ENCODE measurements around the gene ELOVL2. TPM values are rescaled to one million over a fixed set of nuclear protein-coding genes. Genes with fewer than 3 reads are reported as not detected.

ELOVL2 gene
- total RNA-seq, 1 donor from 2014 or later, result 1.1 TPM

DNA sequence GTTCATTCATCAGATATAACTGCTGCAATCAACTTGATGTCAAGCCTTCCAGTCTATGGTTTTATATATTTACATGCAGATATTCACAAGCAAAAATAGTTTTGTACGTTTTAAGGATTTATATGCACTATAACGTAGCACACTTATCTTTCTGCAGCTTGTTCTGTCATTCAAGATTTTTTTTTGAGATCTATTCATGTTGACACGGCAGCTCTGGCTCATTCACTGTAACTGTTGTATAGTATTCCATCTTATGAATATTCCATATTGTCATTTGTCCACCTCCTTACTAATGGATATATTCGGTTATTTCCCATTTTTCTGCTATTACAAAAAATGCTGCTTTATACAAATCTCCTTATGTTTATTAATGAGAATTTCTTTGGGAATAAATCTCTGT is 13.2 kb downstream of the ELOVL2 start:
- ATAC-seq (ENCODE audit: poor library complexity) (no peak), DNase-seq (no peak)
- intact Hi-C loops (cut with DNase I), result no loop called here

DNA sequence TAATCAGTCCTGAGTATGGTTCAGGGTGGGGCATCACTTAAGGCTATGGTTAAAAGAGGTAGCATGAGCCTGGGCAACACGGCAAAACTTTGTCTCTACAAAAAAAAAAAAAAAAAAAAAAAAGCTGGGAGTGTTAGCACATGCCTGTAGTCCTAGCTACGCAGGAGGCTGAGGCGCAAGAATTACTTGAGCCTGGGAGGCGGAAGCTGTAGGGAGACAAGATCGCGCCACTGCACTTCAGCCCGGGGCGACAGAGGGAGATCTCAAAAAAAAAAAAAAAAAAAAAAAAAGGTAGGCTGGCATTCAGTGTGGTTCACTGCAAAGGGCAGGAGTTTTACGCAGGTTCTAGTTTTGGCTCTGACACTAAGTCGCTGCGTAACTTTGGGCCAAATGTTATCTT is 15.1 kb downstream of the ELOVL2 start:
- intact Hi-C loops (cut with DNase I), result no loop called here
- no peak for DNase-seq
- ATAC-seq (ENCODE audit: poor library complexity), result no peak

DNA sequence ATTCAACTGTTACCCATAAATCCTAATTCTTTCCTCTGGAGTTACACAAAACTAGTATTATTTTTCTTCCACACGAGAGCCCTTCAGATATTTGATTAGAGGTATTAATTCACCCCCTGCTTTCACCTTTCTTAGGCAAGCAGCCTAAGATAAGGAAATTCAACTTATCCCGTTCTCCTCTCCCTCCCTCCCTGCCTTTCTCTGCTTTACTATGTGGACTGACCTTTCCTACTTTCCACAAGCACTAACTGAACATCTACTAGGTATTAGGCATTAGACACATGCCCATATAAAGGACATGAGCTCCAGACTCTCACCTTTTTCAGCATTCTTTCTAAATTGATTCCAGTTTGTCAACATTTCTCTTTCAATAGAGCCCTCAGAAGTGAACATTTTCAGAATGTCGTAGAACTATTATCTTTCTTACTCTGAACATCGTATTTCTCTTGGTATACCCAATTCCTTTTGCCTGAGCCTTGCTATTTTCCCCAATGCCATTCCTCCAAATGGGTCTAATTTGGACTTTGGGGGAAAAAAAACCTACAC is 16.5 kb downstream of the ELOVL2 start:
- ATAC-seq (ENCODE audit: poor library complexity) (no peak), DNase-seq (no peak)
- intact Hi-C loops (cut with DNase I), result no loop called here

DNA sequence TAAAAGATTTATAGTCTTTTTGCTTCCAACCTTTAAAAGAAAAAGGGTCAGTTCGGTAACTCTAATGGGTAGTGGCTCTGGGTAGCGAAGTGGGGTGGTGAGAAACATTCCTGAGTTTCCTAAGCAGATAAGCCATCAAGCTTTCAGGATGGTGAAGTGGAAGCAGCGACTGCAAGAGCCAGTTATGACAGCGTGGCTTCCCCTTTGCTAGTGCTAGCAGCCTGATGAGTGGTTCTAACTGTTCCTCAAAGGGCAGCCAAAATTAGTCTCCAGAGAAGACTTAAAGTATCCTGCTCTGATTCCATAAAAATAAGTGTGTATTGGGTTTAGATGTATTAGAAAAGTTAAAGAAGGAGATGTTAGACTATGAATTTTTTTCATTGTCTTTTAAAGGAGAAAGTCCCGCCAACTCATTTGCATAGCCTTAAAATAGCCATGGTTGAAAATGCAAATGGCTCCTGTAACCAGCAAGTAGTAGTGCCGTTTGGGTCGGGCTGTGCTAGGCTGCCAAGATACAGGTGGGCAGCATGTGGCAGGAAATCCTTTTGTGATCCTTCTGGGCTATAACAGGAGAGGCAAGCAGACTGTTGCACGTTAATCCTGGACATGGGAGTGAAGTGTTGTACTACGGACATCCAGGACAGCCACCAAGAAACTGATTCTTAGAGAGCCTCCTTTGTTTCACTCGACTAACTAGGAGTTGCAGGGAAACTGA is 18.0 kb downstream of the ELOVL2 start:
- peak; percentile 61 for ATAC-seq (ENCODE audit: poor library complexity)
- intact Hi-C loops (cut with DNase I), result no loop called here
- DNase-seq, result no peak

DNA sequence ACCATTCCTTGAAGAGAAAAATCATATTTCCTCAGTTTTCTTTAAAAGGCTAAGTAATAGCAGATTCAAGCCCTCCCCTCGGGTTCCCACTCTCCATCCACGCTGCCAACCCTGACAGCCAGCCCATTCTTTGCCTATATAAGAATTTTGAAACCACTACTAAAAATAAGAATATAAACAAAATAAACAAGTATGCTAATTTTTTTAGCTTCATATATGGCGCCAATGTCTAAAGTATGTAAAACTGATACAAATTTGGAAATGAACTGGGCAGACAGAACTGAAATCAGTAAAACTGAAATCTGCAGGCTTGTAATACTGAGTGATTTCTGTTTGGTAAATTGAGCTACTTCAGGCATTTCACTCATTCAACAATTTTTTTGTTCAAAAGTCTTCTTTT is 19.0 kb downstream of the ELOVL2 start:
- DNase-seq, result no peak
- ATAC-seq (ENCODE audit: poor library complexity), result no peak
- intact Hi-C loops (cut with DNase I), result no loop called here

DNA sequence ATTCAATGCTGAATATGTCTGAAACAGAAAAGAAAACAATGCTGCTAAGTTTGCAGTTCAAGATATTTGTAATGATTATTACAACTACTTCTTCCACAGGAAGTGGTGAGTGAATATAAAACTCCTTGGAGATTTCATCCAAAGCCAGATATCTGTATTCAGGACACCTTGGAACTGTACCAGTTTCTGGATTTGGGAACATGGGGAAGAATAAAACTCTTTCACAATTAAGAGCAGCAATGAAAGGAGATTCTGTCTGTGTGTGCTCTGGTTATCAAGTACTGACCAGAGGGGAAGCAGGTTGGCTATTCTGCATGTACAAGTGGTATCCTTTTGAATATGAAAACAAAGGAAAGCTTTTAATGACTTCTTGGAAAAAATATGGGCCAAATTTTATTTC is 21.1 kb downstream of the ELOVL2 start:
- intact Hi-C loops (cut with DNase I), result no loop called here
- no peak for DNase-seq
- ATAC-seq (ENCODE audit: poor library complexity), result peak; percentile 76

DNA sequence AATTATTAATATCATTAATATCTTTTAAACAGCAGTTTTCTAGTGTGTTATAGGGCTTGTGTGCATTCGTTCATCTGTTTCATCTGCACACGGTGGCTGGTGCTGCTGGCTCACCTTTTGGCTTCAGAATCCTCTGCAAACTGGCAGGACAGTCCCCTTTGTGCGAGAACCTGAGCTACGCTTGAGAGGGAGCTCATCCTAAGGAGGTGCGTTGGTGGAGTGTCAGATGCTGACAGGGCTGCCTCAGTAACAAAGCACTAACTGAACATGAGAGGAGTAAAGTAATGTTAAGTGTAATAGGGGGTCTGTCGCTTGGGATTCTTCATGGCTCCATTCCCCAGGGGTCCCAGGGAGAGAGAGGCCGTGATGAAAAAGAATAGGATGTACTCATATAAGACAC is 22.4 kb downstream of the ELOVL2 start:
- ATAC-seq (ENCODE audit: poor library complexity) (no peak), DNase-seq (no peak)
- intact Hi-C loops (cut with DNase I), result no loop called here

DNA sequence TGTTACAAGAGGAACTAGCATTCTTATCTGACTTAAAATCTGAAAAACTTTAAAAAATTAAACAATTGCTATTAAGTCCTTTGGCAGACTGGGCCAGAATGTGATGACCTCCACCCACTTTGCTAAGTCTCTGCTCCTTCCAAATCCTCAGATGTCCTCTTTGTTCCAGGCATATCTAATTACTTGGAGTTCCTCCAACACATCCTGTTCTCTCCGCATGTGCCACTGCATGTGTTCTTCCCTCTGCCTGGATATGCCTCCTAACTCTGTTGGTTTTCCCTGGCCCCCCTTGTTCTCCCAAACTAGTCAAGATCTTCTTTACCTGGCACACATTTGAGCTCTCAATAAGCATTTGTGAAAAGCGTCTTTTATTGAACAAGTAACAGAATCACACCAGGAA is 23.1 kb downstream of the ELOVL2 start:
- intact Hi-C loops (cut with DNase I), result no loop called here
- no peak for DNase-seq
- peak; percentile 55 for ATAC-seq (ENCODE audit: poor library complexity)

DNA sequence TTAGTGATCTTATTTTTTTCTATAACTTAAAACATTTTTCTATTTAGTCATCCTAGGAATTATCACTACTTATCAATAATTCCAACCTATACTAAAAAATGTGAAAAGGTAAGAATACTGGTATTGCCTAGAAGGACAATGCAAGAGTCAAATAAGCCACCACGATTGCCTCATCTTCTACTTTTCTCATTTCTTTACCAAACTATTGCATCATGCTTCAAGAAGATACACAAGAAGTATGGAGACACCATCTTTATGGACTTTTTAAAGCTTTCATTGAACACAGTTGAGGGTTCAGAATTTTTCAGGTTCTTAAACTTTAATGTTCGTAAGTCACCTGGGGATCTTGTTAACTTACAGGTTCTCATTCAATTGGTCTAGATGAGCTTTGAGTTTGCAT is 25.9 kb downstream of the ELOVL2 start:
- no peak for ATAC-seq (ENCODE audit: poor library complexity)
- DNase-seq, result no peak
- intact Hi-C loops (cut with DNase I), result no loop called here

DNA sequence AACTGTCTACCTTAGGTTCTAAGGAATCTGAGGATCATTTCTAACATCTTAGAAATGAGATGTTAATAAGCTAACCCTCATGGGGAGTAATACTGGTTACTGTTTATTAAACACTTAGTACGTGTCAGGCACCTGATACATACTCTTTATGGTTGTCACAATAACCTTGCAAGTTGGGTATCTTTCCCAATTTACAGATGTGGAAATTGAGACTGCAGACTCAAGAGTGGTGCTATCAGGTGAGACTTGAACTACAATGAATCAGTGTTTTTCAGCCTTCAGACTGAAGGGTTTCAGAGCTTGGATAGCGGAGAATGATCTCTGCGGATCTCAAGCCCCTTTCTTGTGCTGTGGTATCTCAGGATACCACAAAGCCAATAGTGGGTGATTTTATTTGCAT is 27.0 kb downstream of the ELOVL2 start:
- ATAC-seq (ENCODE audit: poor library complexity) (no peak), DNase-seq (no peak)
- intact Hi-C loops (cut with DNase I), result no loop called here

DNA sequence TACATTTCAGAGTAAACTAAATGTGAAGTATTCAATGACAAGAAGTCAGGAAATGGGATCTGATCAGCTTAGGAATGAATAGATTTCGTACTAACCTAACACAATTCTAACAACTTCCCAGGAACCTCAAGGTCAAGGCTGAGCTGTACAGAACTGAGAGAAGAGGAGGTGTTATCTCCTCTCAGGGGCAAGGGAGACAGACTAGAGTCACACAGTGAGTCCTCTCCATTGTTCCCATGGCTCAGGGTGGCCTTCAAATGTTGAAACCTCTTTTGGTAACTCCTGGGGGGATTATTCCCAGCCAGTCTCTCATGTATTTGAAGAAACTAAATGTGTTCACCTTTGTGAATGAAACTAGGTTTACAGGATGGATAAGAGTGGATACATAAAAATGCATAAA is 27.7 kb downstream of the ELOVL2 start:
- DNase-seq, result no peak
- no peak for ATAC-seq (ENCODE audit: poor library complexity)
- intact Hi-C loops (cut with DNase I), result no loop called here

DNA sequence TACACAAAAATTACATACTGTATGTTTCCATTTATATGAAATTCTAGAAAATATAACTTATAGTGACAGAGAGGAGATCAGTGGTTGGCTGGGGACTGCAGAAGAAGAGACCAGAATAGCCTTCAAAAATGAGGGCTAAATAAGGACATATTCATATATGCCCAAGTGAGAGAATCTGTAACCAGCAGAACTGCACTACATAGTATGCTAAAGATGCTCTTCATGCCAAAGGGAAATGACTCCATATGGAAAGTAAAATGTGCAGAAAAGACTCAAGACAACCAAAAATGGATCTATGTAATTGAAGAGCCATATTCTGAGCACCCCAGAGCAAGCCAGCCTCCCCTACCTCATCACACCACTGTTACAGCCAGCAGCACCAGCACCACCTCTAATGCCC is 29.0 kb downstream of the ELOVL2 start:
- ATAC-seq (ENCODE audit: poor library complexity) (no peak), DNase-seq (no peak)
- intact Hi-C loops (cut with DNase I), result no loop called here

DNA sequence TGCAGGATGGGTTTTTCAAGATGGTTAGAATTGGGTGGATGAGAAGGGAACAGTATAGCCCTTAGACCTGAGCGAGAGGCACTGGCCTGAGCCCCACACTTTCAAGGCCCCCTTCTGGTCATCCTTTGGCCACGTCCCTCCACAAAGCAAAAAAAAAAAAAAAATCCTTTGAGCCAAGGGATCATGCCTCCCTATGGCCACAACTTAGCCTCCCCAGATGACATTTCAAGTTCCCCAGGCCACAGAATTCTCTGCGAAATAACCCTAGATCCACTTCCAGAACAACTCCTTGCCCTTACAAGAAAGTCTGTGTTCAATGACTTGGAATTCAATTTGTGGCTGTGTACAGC is 30.4 kb downstream of the ELOVL2 start:
- intact Hi-C loops (cut with DNase I), result no loop called here
- DNase-seq, result no peak
- ATAC-seq (ENCODE audit: poor library complexity), result no peak

DNA sequence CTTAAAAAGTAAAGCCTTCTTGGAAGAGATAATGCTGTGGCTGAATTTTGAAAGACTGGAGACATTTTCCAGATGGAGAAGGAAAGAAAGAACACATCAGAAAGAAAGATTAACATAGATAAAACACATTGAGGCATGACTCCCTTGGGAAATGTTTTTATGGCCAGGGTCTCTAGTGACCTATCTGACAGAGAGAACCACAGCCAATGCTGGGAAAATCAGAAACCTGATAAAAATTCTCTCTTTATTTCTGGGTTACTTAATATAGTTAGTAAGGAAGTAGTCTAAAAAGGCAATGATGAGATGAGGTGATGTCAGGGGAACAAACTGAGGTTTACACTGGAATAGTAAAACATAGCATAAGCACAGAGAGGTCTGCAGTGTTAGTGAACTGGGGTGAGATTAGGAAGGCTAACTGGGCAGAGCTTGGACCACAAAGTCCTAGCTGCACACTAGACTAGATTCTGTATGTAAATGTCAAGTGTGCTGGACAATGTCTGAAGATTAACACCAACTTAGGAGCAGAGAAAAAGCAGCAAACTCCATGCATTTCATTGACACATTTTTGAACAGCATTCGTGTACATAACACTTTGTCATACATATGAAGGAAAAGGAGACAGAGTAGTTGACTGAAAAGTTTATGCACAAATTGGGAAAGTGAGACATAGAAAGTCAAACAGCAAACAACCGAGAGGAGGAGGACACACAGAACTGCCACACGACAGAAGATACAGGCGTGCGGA is 31.0 kb downstream of the ELOVL2 start:
- ATAC-seq (ENCODE audit: poor library complexity), result peak; percentile 34
- DNase-seq, result no peak
- intact Hi-C loops (cut with DNase I), result no loop called here

DNA sequence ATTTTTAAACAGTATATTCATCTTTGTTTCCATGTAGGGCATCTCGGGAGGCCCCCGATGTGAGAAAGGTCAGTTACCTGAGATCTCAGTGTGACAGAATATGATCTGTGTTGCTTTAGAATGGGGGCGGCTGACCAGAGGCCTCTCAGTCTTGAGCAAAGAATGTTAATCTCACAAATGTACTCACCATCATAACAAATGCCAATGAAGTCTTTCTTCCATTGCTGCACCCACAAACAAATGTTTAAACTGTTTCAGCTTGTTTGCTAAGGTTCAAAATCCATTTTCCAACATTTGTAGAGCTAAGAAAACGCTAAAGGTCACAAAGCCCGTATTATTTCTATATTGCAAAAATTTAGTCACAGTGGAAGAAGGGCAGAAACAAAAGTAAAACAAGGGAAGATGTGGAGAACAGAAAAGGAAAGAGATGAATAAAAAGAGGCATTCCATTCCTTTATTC is 31.8 kb downstream of the ELOVL2 start:
- intact Hi-C loops (cut with DNase I), result no loop called here
- ATAC-seq (ENCODE audit: poor library complexity), result no peak
- DNase-seq, result no peak

DNA sequence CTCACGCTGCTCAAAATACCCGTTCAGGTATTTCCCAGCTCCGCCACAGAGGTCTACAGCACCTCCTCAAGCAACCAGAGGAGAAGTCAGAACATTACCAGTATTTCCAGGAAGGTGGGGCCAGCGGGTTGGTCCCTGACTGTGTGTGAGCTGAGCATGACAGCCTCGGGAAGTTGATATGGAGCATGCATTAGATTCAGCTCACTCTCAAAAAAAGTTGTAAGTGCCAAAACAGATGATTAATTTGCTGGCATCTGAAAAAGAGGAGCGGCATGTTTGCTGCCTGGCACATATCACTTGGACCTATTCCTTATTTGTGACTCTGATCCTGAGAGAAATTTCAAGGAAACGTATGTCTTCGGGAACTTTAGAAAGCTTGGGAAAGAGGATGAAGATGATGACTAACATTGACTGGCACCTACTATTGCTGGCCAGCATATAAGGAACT is 32.3 kb downstream of the ELOVL2 start:
- intact Hi-C loops (cut with DNase I), result no loop called here
- no peak for DNase-seq
- peak; percentile 36 for ATAC-seq (ENCODE audit: poor library complexity)

DNA sequence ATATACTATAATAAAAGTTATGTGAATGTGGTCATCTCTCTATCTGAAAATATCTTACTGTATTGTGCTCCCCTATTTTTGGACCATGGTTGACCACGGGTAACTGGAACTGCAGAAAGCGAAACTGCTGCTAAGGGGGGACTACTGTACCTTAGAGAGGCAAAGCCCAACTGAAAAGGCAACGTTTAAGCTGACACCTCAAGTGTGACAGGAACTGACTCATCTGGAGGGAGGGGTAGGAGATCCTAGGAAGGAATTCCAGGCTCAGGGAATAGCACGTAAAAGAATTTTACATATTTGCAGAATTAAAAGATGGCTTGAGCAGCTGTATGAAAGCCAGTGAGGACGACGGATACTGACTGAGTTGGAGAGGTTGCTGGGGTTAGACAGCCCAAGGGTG is 34.8 kb downstream of the ELOVL2 start:
- ATAC-seq (ENCODE audit: poor library complexity) (no peak), DNase-seq (no peak)
- intact Hi-C loops (cut with DNase I), result no loop called here

DNA sequence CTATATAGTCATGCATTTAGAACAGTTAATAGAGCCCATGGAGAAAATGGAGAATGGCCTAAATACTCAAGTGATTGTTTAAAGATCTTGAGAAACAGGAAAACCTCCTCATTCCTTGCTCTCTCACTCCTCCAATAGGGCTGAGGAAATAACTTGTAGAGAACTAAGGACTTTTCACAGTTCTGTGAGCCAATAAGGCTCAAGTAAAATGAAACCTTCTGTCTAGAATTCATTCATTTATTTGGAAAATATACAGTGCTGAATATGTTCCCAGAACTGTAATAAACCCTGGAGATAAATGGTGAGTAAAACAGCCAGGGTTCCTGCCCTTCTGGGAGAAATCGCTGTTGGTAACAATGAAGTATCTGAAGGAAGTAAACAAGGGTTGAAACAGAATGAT is 35.3 kb downstream of the ELOVL2 start:
- ATAC-seq (ENCODE audit: poor library complexity) (peak; percentile 13), DNase-seq (no peak)
- intact Hi-C loops (cut with DNase I), result no loop called here

DNA sequence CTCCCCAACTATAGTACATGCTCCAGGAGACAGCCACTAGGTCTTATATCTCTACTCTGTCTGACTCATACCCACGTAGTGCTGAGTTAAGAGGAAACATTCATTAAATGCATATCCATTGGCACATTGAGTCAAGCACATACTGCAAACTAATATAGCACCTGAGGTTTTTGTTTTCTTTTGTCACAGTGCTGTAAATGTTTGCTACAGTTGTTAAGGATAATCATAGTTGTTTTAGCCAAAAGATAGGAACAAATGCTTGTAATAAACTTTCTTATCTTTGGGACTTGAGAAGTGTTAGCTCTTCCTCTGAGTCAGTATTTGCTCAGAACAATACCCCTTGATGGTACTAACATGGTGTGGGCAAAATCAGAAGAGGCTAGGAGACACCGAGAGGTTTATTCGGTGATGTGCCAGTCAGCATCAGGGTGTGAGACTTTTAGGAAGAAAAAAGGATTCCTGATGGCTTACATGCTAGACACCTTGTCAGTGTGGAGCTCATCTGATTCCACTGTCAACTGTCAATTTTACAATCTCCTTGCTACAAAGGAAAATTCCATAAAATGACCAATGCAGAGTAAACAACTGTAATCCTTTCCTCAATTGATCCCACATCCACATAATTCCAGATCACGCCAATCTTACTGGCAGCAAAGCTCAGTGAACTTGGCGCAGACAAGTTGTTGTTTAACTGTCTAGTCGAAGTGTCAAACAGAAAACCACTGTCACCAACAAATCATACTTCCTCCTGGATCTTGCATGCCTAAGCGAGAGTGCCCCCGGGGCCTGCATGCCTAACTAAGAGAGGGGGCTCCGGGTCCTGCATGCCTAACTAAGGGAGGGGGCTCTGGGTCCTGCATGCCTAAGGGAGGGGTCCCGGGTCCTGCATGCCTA is 36.1 kb downstream of the ELOVL2 start:
- intact Hi-C loops (cut with DNase I), result no loop called here
- ATAC-seq (ENCODE audit: poor library complexity), result no peak
- no peak for DNase-seq

Measured in Right ventricle myocardium superior (tissue), 1 donor.